ENCODE data around the gene SELENOO. TPM values are rescaled to one million over a fixed set of nuclear protein-coding genes. Genes with fewer than 3 reads are reported as not detected.

SELENOO gene
- total RNA-seq, 4 donors from 2014 or later = 20.7 to 50.6 (median 31.0) TPM

GRCh38 chr22:50185375-50186087 is 15.3 kb upstream of the SELENOO start, which contains the start of gene TRABD:
TRABD (plus strand) TSS chr22:50185913; CDS start chr22:50193061, 7,148 bp downstream.
- peak within 1 kb of the TSS; percentile 30 to 77 (median 67) for H3K27ac ChIP-seq
- peak within 1 kb of the TSS in 2 of 3 donors; percentile 33 to 81 for H3K4me3 ChIP-seq (replicated peaks in 1 of 3)
- peak; percentile 88 to 89 for DNase-seq
- intact Hi-C loops (cut with DNase I) = no loop called here
- H3K4me1 ChIP-seq = peaks cover 52 to 61% of the 10 kb centered on the region in 2 donors
- no peak for TF ChIP-seq POLR2A (IDR thresholded peaks at IDR 0.05)
- no peak for TF ChIP-seq CTCF (IDR thresholded peaks at IDR 0.05)
- H3K9me3 ChIP-seq = no peaks in the 10 kb centered on the region
- no peaks in the 10 kb centered on the region for H3K27me3 ChIP-seq
- H3K36me3 ChIP-seq = no peaks in the 10 kb centered on the region
- WGBS, 2 donors = 7% methylated on average over 6 of the region's 90 CpGs; no CpG with 5 or more reads in 1 of the 2 donors

GRCh38 chr22:50186181-50186714 is 14.6 kb upstream of the SELENOO start:
- 0% methylated on average over 5 of the region's 47 CpGs; no CpG with 5 or more reads in 1 of the 2 donors for WGBS, 2 donors
- peak overlapping the region in 2 of 3 donors; percentile 33 to 81 for H3K4me3 ChIP-seq (replicated peaks in 1 of 3)
- no peak for DNase-seq
- H3K9me3 ChIP-seq = no peaks in the 10 kb centered on the region
- no peaks in the 10 kb centered on the region for H3K36me3 ChIP-seq
- no peaks in the 10 kb centered on the region for H3K27me3 ChIP-seq
- TF ChIP-seq POLR2A (IDR thresholded peaks at IDR 0.05) (no peak), CTCF (IDR thresholded peaks at IDR 0.05) (no peak)
- peaks cover 58 to 68% of the 10 kb centered on the region in 2 donors for H3K4me1 ChIP-seq
- intact Hi-C loops (cut with DNase I) = no loop called here
- peak overlapping the region; percentile 30 to 77 (median 67) for H3K27ac ChIP-seq

GRCh38 chr22:50186761-50187523 is 13.9 kb upstream of the SELENOO start:
- intact Hi-C loops (cut with DNase I) = no loop called here

GRCh38 chr22:50188356-50188755 is 12.5 kb upstream of the SELENOO start:
- no peak overlapping the region for H3K27ac ChIP-seq
- no peak overlapping the region for H3K4me3 ChIP-seq (replicated peaks in 1 of 3)
- H3K4me1 ChIP-seq = peaks cover 48 to 61% of the 10 kb centered on the region in 2 donors
- no peaks in the 10 kb centered on the region for H3K9me3 ChIP-seq
- no peak for TF ChIP-seq POLR2A (IDR thresholded peaks at IDR 0.05)
- TF ChIP-seq CTCF (IDR thresholded peaks at IDR 0.05) = no peak
- no peaks in the 10 kb centered on the region for H3K27me3 ChIP-seq
- no peak for DNase-seq
- intact Hi-C loops (cut with DNase I) = no loop called here
- no peaks in the 10 kb centered on the region for H3K36me3 ChIP-seq
- WGBS, 2 donors = 86 to 94% methylated on average over 1 to 11 of the region's 11 CpGs

More at GRCh38 chr22:50186761-50187523, 13.9 kb upstream of the SELENOO start:
- no peak for DNase-seq
- no peak for TF ChIP-seq CTCF (IDR thresholded peaks at IDR 0.05)
- TF ChIP-seq POLR2A (IDR thresholded peaks at IDR 0.05) = no peak
- Histone ChIP-seq H3K4me3 (replicated peaks in 1 of 3) (peak overlapping the region in 2 of 3 donors; percentile 33 to 81), H3K4me1 (peaks cover 59 to 72% of the 10 kb centered on the region in 2 donors), H3K36me3 (no peaks in the 10 kb centered on the region), H3K9me3 (no peaks in the 10 kb centered on the region), H3K27me3 (no peaks in the 10 kb centered on the region), H3K27ac (peak overlapping the region in 2 of 3 donors; percentile 67 to 77)
- 60 to 62% methylated on average over 8 to 15 of the region's 26 CpGs for WGBS, 2 donors

Measured in thyroid gland (tissue), 4 donors.